Keratinocyte (primary cell): ENCODE results near the gene THRB.

ENCODE experiments used
- EZH2 ChIP-seq: IDR thresholded peaks from one replicate; pipeline ENCODE4 v1.6.1; 2012; ENCODE audit warnings: inconsistent platforms, mild to moderate bottlenecking, low read length, moderate library complexity
- TF ChIP-seq, protein P1 (sequence below), 3 experiments: IDR thresholded peaks in 1 of 3; conservative IDR thresholded peaks in 1 of 3; optimal IDR thresholded peaks in 1 of 3; 2 replicates in 2 of 3; 3 replicates in 1 of 3; pipeline versions ENCODE3 to v1.5.1; 2011; ENCODE audit warnings: low read length in 3 of 3, mild to moderate bottlenecking in 3 of 3, moderate library complexity in 2 of 3, control low read depth in 1 of 3, inconsistent platforms in 1 of 3; ENCODE audit not compliant: insufficient read depth in 2 of 3; ENCODE audit errors: extremely low read depth in 1 of 3

DNA sequence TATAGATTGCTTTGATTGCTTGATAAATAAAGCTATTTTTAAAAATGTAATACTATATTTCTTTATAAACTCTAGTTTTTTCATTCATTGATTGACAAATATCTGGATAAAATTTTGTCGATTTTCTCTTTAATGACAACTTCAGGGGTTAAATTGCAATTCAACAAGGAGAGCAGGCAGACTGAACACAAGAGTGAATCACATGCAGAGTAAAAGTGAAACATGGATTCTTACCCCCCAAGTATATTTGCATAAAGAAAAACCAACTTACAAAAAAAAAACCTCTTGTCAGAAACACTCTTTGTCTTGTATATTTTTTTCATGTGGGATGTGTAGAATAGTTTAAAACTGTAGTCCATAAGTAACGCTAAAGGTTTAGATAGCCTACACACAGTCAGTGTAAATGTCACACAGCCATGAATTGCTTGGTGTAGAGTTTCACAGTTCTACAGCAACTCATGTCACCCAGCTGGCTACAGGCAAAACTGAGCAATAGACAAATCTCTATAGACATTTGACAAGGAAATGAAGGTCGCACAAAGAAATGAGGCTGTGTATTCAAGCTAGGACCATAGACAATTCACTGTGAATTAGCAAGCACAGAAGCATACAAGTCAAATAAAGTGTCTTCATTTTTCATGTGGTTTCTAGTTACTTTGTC, 141.6 kb downstream of the THRB start:
- TF ChIP-seq, protein P1, sequence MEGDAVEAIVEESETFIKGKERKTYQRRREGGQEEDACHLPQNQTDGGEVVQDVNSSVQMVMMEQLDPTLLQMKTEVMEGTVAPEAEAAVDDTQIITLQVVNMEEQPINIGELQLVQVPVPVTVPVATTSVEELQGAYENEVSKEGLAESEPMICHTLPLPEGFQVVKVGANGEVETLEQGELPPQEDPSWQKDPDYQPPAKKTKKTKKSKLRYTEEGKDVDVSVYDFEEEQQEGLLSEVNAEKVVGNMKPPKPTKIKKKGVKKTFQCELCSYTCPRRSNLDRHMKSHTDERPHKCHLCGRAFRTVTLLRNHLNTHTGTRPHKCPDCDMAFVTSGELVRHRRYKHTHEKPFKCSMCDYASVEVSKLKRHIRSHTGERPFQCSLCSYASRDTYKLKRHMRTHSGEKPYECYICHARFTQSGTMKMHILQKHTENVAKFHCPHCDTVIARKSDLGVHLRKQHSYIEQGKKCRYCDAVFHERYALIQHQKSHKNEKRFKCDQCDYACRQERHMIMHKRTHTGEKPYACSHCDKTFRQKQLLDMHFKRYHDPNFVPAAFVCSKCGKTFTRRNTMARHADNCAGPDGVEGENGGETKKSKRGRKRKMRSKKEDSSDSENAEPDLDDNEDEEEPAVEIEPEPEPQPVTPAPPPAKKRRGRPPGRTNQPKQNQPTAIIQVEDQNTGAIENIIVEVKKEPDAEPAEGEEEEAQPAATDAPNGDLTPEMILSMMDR (optimal IDR thresholded peaks at IDR 0.05 in 1 of 3, IDR thresholded peaks at IDR 0.05 in 1 of 3, conservative IDR thresholded peaks at IDR 0.05 in 1 of 3; ENCODE audit: extremely low read depth in 1 of 3, insufficient read depth in 2 of 3, low read length in 3 of 3): no peak
- TF ChIP-seq EZH2: no peak
